HEK293T (cell line): ENCODE measurements around the gene SLC37A2.

ENCODE experiments used
- FOXM1 ChIP-seq: fragments of 450-650 bp; IDR thresholded peaks from 2 replicates; pipeline ENCODE4 v1.6.1; 2017; ENCODE audit warnings: mild to moderate bottlenecking, borderline replicate concordance
- SP1 ChIP-seq: fragments of 450-650 bp; IDR thresholded peaks from 2 replicates; pipeline ENCODE4 v1.6.1; 2017
- SUZ12 ChIP-seq: fragments of 450-650 bp; IDR thresholded peaks from 2 replicates; pipeline ENCODE4 v1.6.1; 2016; ENCODE audit warnings: mild to moderate bottlenecking
- TARDBP ChIP-seq: fragments of 450-650 bp; IDR thresholded peaks from 2 replicates; pipeline ENCODE4 v1.6.1; 2016
- TF ChIP-seq, protein P1 (sequence below): fragments of 450-650 bp; IDR thresholded peaks from 2 replicates; pipeline ENCODE4 v1.6.1; 2016

DNA sequence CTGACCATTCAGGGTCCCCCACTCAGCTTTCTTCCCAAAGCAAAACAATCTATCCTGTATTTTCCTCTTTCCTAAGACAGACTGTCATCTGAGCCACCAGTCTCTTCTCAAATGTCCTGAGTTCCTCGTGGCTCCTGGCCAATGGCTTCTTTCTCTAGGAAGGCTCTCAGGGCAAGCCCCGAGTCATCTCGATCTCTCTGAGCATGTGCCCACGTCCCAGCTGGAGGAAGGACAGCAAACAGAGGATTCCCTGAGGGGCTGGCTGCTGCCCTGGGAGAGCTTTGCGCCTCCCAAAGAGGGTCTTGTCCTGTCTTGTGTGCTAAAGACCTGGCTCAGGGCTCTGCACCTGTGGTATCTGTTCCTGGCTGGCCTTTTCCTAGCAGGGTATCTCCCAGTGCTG lies 8.3 kb downstream of the SLC37A2 start:
- no peak for TF ChIP-seq SUZ12
- no peak for TF ChIP-seq SP1
- no peak for TF ChIP-seq FOXM1
- TF ChIP-seq, protein P1, sequence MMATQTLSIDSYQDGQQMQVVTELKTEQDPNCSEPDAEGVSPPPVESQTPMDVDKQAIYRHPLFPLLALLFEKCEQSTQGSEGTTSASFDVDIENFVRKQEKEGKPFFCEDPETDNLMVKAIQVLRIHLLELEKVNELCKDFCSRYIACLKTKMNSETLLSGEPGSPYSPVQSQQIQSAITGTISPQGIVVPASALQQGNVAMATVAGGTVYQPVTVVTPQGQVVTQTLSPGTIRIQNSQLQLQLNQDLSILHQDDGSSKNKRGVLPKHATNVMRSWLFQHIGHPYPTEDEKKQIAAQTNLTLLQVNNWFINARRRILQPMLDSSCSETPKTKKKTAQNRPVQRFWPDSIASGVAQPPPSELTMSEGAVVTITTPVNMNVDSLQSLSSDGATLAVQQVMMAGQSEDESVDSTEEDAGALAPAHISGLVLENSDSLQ = no peak
- no peak for TF ChIP-seq TARDBP
